Stimulated activated CD4-positive, alpha-beta T cell treated with anti-CD3 and anti-CD28 coated beads, Interleukin-1b, Interleukin-23, amount 100 ng/mL, for 24 hours (primary cell): ENCODE results near the gene PON2.
"Not testable (repeated sequence)": the region's sequence is repeated elsewhere in the genome, so short reads cannot be mapped to it uniquely, and the experiment has no call there.

ENCODE experiments used
- DNase-seq, 4 experiments: peaks; one replicate each; pipeline ENCODE4 v3.0.0-alpha.2; 2020; ENCODE audit warnings: low read depth in 4 of 4, low spot score in 1 of 4

PON2 gene

DNA sequence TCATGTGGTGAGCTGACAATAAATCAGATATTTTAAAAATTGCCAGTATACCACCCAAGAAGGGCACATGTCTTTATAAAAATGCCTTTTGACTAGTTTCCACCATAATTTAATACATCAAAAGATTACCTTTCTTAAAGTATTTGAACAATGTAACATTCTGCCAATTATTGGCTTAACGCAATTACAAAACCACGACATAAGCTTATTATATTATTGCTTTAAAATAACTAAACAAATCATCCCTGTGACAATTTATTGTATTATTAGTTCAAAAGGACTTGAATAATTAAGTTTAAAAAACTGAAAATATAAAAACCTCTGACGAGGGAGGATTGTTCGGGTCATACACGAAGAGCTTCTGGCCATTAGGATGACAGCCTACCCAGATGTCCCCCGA is 29.0 kb downstream of the PON2 start:
- DNase-seq = no peak

DNA sequence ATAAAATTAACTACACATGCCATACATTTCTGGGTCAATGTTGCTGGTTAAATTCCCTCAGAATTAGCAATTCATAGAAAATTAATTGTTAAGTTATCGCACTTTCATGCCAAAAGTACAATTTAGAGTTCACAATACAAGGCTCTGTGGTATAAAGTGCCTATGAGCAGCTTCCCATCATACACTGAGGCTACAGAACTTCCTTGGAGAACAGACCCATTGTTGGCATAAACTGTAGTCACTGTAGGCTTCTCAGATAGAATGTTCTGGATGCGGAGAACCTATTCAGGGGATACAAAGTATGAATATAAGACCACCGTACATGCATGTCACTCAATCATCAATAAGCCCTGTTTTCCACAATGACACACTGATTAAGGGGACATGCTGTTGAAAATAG is 29.6 kb downstream of the PON2 start:
- DNase-seq = no peak

DNA sequence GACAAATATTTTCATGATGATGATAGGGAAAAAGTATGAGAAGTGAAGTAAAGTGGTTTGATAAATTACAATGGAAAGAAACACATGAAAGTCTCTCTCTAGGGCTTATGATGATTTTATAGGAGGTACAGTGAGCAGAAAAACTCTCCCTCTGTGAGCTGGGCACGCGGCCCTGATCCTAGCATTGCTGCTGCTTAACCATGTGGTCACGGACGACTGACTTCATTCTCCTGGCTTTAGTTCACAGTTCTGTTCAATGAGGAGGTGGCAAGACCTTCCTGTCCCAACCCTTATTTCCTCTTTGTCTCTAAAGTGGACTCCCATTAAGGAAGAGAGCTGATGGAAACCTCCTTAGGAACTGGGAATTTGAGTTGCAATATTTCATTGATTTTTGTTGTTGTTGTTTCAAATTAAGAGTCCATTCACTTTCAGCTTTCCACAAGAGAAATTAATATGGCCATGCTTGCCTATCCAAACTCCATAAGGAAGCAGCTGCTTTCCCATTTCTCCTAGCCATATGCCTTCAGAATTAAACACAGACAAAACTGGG is 30.4 kb downstream of the PON2 start:
- no peak for DNase-seq

DNA sequence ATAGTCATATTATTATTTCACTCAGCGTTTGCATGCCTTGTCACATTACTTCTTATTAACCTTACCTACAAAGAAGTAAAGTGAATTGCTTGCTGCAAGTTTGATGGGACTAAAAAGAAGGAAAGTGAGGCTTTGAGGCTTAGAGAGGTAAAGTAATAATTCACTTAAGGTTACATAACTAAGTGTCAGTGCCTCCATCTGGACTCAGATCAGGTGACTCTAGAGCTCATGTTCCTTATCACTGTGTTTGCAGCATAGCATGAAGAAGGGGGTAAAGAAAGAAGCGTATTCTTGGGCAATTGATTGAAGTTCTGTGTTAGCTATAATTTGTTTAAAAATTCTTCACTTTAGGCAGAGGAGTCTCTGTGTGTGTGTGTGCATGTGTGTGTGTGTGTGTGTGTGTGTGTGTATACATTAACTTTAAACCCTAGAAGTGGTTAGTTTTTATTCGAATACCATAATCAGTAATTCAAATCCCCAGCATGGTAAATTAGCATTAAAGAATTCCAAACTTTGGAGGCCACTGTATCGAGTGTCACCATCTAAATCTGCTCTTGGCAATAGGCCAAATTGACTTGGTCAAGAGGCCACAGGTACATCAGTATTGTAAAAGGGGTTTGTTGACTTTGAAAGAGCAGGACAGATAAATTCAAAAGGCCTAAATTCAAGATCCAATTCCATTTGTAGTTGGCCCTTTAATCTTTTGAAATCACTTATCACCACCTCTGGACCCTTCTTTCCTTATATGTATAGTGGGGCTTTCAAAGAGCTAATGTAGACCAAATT is 36.5 kb downstream of the PON2 start:
- DNase-seq = no peak

DNA sequence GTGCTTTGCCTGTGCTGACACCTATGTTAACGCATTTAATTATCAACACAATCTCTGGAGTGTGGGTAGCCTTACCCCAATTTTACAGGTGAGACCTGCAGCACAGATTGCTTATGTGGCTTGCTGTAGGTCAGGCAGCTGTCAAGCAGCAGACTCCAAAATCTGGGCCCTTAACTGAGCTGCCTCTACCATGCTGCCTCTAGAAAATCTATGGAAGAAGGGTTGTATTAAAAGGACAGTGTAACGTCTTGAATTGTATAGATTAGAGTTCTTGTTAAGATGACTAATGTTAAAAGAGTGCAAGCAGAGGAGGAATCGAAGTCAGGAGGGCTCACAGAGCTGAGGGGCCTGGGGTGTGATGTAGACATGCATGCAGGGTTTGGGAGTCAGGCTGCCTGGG is 37.4 kb downstream of the PON2 start:
- DNase-seq = no peak

DNA sequence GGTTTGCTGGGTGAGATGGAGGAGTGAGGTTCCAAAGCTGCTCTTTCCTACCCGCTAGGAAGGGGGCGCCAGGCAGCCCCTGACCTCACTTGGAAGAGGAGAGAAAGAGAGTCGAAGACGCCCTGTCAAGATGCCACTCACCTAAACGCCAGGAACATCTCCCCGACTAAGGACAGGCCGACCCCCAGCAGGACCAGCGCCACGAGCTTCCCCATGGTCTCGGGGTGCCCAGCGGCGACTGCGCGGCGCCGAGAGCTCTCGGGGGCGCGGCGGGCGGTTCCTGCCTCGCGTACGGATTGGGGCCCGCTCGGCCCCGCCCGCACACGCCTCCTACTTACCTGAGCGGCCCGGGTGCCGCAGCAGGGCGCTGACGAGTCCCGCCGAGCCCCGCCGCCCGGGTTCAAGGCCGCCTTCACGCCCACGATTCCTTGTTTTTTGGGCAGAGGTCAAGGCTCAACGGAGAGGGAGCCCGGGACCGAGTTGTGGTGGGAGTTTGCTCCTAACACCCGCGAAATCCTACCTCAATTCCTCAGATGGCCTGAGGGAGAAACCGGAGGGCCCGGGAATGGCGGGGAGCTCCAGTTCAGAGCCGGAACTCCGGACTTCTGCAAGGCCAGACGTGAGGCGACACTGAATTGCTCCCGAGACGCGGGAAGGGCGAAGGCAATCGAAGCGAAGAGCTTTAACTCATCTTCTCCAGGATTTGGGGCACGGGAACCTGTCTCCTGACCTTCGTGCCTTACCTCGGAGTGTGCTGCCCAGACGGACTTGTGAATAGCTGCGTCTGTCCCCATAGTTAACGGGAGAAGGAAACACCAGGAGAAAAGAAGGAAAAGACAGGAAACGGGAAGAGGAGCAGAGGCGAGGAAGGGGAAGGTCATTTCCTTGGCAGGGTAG is 38.4 kb downstream of the PON2 start, which contains the start of gene PON3:
TSS of gene PON3 (minus strand) at position 240 of the 897 bp plus-strand sequence. CDS start at position 215, 25 bp downstream.
- no peak for DNase-seq

DNA sequence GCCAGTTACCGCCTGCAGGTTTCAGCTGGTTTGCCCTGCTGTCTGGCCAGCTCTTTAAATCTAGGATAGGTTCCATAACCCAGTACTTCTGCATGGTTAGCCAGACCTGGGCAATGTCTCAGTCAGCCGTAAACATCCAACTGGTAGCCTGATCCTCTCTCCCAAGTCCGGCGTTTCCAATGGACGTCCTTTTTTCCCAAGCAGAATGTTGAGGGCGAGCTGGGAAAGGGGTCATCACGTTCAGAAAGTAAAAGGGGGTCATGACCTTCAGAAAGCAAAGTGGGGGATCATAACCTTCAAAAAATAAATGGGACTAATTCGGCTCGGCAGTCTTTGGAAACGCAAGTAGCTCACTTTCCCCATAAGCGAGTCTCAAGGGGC is 39.1 kb downstream of the PON2 start:
- DNase-seq = no peak

DNA sequence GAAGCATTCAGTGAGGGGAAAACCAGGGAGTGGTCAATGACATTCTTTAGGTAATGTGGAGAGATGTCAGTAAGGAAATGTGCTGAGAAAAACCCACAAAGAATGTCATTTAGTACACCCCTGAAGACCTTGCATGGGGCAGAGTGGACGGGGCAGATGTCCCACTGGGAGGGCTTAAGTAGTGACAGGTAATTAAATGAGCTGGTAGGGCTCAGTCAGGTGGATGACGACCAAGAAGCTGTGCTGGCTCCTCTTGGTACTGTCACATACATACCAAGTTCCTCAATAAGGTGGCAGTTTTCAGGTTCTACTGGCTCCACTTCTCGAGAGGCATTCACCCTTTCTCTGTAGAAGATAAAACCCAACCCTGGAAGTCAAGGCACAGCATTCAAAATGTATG is 40.5 kb downstream of the PON2 start:
- no peak for DNase-seq

DNA sequence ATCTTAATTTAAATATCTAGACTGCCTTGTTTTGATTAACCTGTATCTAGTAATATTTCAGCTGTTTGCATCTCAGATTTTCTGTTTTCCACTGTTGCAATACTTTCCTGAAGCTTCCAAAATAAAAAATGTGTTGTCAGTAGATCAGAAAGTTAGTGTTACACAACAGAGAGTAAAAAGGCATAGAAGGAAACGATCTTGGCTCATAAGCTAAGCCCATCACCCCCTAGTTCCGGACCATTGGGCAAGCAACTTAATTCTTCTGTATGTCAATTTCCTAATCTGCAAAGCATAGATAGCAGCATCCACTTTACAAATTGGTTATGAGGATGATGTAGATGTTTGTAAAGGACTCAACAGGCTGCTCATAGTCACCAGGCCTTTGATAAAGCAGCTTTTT is 43.1 kb downstream of the PON2 start:
- no peak for DNase-seq

DNA sequence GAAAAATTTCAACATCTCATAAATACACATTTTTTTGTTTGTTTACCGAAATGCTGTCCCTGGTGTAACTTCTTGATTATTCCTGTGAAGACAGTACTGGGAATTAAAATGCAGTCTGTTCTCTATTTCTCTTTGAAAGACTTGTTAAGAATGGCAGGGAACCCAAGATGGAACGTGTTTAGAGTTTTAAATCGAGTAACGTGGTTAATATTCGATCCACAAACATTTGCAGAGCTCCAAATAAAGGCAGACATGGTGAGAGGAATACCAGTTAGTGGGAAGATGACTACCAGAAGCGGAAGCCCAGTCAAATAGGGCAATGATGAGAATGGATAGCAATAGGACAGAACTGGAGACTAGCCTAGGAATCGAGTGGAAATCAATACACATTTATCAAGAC is 45.3 kb downstream of the PON2 start:
- DNase-seq = no peak

DNA sequence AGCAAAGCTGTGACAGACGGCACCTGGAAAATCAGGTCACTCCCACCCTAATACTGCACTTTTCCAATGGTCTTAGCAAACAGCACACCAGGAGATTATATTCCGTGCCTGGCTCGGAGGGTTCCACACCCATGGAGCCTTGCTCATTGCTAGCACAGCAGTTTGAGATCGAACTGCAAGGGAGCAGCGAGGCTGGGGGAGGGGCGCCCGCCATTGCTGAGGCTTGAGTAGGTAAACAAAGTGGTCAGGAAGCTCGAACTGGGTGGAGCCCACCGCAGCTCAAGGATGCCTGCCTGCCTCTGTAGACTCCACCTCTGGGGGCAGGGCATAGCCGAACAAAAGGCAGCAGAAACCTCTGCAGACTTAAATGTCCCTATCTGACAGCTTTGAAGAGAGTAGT is 55.4 kb downstream of the PON2 start:
- DNase-seq = not testable (repeated sequence)

DNA sequence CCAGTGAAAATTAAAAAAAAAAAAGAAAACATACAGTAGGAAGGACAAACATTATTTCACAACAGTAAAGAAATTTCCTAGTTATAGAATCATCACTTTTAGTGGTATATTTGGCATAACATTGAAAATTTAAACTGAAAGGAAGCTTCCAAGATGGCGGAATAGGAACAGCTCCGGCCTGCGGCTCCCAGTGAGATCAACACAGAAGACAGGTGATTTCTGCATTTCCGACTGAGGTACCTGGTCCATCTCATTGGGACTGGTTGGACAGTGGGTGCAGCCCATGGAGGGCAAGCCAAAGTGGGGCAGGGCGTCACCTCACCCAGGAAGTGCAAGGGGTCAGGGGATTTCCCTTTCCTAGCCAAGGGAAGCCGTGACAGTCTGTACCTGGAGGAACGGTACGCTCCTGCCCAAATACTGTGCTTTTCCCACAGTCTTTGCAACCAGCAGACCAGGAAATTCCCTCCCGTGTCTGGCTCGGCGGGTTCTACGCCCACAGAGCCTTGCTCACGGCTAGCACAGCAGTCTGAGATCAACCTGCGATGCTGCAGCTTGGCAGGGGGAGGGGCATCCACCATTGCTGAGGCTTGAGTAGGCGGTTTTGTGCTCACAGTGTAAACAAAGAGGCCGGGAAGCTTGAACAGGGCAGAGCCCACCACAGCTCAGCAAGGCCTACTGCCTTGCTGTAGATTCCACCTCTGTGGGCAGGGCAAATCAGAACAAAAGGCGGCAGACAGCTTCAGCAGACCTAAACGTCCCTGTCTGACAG is 58.0 kb downstream of the PON2 start:
- no peak for DNase-seq

DNA sequence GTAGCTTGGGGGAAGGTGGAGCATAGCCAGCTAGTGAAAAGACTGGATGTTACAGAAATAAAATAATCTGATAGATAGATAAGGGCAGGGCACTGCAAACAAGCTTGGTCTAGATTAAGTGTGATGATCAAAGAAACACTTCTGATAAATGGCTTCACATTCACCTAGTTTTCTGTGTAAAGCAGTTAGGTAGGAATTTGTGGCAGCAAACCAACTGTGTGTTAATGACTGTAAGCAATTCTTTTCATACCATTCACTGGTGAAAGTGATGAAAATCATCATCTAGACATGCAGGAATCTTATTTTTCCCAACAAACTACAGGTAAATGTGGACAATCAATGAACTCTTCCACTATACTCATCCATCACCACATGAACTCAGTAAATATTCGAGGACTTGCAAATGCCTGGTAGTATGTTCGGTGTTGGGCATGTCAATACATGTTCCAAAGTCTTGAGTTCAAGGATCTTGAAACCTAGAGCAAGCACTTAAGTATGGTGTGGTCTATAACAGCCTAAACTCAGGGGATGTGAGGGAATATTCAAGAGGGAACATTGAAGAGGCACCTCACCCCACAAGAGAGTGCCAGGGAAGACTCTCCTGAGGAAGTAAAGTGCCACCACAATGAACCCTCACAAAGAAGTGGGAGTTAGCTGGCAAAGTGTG is 59.1 kb downstream of the PON2 start:
- no peak for DNase-seq

DNA sequence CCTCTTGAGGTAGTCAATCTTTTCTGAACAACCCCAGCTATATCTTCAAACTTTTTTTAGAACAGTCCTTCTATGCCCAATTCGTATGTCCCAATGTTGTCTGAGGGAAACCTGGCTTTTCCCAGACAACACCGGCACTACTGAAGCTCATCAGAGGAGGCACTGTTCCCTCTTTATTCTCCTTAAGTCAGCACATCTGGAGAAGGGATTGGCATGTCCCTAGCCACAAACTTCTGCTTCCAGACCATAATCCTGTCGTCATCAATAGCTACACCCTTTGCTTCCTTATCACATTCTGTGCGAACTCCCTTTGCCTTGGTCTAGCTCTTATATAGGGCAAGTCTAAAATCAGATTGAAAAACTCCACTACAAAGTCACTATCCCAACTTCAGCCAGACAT is 61.5 kb downstream of the PON2 start:
- DNase-seq = no peak

DNA sequence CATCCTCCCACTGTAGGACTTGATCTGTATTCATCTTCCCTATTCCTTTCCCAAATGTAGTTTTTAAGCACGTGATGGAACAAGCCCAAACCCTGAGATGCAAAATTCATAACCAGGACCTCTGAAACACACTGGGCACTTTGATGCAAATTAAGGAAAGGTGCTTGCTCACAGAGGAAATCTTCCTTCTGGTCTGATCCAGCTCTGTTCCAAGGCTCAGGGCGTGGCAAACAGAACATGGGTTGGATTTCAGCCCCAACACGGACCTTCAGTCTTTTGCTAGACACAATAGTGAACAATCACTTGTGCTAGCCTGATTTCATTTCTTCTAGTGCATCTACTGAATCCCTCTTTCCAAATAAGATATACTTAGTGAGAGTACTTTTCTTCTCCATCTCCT is 66.6 kb downstream of the PON2 start:
- no peak for DNase-seq

DNA sequence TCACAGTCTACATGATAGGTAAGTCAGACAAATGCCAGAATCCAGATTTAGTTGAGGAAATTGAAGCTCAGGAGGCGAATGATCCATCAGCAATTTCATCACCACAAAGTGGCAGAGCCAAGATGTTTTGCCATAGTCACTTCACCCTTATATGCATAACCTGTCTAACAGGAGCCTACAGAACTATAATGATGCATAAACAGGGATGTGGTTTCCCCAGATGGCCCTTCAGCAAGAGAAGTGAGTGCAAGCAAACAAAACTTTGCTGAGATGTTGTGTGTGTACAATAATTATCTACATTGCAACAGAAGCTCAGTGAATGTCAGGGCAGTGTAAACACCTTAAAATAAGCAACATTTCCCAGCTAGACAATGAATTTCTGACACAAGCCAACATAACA is 67.2 kb downstream of the PON2 start:
- no peak for DNase-seq

DNA sequence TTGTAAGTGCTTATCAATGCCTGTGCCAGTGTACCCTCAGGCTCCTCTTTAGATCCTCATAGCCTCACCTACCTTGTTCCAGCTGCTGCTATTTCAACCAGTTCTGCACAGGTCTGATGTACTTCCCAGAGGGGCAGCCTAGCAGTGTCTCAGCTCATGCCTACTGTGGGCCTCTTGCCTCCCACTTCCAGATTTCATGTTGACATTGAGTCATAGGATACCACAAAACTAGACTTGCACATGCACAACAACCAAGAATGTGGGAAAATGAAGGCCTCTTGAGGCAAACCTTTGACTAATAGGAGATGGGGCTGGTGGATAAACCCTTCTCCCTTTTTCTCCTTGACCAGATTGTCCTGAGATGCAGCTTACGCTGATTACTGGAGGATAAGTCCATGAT is 69.7 kb downstream of the PON2 start:
- DNase-seq = no peak

DNA sequence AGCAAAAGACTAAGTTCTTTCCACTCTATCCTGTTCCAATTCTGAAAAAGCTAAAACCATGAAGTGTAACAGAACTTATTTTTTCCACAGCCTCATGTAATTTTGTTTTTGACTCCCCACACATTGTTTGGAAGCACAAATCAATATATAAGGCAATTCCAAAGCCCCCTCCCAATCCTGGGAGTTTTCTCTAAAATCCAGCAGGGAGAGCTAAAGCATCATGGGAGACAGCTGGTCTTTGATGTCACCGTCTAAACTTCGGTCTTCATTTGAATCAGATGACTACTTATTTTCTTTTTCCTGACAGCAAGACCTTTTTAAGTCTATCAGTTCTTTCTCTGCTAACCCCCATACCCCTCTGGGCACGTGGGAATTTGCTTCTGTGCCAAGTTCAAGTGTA is 77.2 kb downstream of the PON2 start:
- no peak for DNase-seq
